GM19240 (cell line): ENCODE measurements around the gene GNPTG.
"Not testable (repeated sequence)": the region's sequence is repeated elsewhere in the genome, so short reads cannot be mapped to it uniquely, and the experiment has no call there.

Experiments used
- DNase-seq: peaks from one replicate; pipeline ENCODE4 v3.0.0; 2011; ENCODE audit warnings: low spot score; ENCODE audit not compliant: insufficient read length

Gene GNPTG

DNA sequence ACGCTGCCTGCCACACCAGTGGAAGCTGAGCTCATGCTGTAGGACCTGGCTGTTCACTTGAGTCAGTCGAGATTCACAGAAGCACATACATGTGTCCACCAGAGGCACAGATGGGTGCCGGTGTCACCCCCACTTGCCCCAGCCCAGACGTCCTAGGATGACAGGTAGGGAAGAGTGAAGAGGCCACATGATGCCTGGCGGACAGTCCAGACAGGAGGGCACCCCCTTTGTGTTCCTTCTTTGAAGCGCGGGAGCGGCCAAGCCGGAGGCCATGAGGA is 33.5 kb upstream of the GNPTG start:
- DNase-seq = no peak

DNA sequence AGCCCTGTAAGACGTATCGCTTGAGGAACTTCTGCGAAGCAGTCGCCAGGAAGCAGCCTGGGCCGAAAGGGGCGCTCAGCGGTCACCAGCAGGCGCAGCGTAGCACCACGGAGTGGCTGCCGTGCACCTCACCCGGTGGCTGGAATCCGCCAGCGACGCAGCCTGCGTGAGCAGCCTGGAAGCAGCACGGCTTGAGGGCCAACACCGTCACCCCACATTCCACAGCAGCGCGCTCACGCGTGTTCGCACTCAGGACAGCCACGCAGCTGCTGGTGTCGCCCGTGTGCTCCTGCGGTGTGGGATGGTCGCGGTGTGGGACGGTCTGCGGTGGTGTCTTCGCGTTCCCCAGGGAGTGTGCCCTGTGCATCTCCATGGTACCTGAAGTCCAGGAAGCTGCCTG is 32.7 kb upstream of the GNPTG start:
- no peak for DNase-seq

DNA sequence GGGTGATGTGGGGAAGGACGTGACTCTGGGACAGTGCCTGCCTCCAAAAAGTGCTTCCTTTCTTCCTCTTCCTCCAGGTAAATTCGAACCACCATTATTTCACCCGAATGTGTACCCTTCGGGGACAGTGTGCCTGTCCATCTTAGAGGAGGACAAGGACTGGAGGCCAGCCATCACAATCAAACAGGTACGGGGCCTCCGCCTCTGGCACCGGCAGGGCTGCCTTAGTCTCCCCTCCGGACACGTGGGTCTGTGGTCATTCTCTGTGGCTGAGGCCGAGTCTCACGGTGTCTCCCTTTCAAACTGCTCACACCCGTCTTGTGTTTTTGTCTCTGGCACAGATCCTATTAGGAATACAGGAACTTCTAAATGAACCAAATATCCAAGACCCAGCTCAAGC is 31.6 kb upstream of the GNPTG start:
- no peak for DNase-seq

DNA sequence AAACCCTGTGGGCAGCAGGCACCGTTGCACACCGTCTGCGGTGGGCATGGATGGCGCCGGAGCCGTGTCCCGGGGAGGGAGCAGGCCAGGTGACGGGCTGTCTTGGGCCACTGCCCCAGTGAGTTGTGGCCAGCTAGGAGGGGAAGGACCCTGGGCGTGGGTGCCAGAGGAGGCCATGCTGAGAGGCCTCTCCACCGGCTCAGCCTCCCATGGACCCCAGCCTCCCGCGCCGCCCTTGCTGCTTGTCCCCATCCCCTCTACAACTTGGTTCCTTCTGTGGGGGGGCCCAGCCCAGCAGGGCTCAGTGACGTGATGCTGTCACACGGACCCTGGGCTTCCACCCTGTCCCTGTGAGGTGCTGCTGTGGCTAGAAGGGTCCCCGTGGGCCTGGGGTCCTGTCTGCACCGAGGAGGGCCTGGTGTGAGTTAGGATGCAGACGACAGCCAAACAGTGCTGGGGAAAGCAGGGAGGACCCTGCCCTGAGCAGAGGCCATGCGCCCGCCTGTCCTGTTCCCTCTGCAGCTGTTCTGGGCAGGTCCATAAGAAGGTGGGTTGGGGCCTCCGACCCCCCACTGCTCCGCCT is 31.0 kb upstream of the GNPTG start:
- DNase-seq = no peak

DNA sequence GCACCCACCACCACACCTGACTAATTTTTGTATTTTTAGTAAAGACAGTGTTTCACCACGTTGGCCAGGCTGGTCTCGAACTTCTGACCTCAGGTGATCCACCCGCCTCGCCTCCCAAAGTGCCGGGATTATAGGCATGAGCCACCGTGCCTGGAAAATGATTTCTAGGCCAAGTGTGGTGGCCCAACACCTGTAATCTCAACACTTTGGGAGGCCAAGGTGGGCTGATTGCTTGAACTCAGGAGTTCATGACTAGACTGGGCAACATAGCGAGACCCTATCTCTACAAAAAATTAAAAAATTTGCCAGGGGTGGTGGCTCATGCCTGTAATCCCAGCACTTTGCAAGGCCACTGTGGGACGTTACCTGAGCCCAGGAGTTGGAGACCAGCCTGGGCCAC is 29.3 kb upstream of the GNPTG start:
- DNase-seq = no peak

DNA sequence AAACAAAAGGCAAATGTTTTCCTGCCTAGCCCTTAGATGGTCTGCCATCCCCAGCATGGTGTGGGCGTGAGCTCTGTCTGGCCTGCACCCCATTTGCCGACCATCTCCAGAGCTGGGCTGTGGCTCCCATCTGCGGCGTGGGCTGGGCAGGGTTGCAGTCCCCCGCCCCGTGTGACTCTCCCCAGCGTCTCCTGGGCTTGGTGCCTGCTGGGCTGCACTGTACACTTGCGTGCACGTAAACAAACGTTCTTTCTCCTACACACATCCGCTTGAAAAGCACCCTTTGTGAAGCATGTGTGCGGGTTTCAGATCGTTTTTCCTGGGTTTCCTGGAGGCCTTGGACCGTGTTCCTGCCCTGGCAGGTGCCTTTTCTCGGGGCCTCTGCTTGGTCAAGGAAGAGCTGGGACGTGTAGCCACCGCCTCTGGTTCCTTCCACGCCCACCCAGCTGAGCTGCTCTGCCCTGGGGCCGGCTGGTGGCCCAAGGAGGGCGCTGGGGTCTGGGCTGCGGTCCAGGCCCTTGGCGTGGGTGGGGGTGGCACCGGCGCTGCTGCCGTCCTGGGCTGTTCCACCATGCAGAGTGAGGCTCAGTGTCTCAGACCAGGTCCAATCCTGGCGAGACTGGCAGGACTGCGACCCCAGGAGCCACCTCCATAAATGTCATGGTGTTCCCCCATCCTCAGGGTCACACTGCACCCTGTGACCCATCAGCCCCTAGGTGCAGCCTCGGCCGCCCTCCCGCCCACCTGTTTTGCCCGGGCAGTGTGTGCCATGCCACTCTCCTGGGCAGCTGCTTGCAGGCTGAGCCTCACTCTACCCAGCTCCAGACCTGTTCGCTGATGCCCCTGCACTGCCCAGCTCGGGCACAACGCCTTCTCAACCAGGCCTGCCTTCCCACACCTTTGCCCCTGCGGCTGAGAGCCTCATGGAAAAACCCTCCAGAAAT is 28.2 kb upstream of the GNPTG start:
- DNase-seq = no peak

DNA sequence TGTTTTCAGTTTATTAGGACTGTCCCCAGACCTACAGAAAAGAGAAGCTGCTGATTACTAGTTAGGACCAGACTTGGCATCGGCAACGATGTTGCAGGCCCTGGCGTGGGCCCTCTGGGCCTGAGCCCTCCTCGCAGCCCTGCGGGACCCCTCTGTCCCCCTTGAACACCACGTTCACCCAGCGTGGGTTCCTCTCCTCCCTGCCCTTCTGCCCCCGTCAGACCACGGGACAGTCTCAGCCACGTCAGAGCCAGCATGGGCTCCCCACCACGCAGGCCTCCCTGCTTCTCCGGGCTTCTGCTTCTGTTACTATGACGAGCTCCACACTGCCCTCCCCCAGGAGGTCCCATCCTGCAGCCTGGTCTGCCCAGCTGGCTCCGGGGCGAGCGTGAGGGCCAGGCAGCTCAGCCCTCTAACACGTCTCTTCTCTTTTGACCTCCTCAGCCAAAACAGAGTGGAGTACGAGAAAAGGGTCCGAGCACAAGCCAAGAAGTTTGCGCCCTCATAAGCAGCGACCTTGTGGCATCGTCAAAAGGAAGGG is 27.4 kb upstream of the GNPTG start:
- DNase-seq = no peak

DNA sequence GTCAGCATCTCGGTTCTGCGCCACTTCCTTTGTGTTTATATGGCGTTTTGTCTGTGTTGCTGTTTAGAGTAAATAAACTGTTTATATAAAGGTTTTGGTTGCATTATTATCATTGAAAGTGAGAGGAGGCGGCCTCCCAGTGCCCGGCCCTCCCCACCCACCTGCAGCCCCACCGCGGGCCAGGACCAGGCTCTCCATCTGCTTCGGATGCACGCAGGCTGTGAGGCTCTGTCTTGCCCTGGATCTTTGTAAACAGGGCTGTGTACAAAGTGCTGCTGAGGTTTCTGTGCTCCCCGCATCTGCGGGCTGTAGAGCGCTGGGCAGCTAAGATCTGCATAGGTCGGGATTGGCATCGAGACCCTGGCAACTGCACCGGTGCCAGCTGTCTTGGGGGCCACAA is 26.5 kb upstream of the GNPTG start:
- DNase-seq = no peak

DNA sequence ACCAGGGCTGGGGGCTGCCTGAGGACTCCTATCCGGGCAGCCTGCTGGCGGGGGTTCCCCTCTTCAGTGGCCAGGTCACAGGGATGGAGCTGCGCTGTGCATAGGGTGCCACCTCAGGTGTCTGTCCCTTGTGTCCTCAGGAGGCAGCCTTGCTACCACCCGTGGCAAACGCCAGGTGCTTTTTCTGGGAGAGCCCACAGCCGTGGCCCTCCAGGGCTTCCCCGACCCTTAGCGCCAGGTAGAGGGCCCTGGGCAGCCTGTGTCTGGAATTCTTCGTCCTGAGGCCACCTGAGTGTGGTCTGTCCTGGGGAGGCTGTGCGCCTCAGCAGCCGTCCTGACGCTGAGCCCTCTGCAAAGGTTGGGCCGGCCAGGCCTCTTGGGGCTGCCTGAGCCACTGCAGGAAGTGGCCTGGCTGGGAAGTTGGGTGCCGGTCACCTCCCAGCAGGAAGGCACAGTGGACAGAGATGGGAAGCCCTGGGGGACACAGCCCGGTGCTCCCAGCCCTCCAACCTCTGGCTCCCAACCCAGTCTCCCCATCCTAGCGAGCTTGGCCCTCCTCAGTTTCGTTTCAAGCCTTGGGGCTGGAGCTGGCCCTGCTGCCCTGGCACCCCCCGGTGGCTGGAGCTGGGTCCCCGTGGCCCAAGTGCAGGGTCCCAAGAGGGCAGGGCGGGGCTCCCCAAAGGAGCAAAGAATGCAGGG is 25.9 kb upstream of the GNPTG start:
- no peak for DNase-seq

DNA sequence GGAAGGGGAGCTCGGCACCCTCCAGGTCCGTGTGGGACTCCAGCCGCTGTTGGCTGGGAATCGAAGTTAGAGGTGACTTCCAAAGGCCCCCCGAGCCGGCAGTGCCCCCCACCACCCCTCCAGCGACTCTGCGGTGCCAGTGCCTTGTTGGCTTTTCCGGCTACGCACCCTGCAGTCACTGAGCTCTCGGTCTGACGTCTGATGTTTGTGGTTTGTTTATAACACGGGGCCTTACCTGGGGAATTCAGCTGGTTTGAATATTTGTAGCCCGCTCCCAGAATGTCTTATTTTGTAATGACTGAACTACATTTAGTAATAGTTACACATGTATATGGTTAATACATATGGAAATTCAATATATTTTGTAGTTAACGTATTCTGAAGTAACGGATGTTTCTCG is 25.3 kb upstream of the GNPTG start:
- no peak for DNase-seq

DNA sequence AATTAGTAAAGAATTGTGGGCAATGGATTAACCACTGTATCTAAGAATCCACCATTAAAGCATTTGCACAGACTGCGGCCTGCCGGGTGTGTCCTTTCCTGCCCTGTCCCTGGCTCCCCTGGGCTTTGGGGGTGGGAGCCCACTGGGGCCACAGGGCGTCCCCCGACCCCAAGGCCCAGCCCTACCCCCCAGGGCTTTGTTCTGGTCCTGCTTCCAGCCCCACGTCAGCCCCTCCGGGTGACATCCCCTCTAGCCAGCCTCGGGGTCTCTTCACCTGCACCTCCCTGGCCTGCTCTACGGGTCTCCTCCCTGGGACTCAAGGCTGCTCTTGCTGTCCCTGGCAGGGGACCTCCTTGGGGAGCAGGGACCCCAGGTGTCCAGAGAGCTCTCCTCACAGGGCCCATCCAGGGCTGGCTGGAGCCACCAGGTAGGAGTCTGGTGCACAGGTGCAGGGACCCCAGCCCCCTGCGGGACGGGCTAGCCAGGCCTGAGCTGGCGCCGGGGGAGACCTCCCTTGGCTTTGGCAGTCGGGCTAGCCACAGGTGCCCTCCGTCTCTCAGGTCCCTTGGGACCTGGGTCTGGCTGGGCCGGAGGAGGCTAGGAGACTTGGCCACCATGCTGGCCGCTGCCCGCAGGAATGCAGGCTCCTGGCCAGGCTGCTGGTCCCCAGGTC is 24.6 kb upstream of the GNPTG start:
- DNase-seq = no peak

DNA sequence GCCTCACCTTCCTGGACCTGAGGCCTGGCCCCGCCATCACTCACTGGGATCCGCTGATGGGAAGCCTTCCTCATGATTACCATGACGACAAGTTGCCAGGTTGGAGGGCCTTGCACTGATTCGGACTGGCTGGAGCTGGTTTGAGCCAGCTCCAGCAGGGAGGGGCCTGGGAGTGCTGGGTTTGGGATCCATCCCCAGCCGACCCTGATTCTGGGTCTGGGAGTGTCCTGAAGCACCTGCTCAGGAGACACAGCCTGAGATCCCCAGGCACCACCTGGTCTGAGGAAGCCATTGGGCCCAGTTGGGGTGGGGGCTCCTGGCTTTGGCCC is 24.1 kb upstream of the GNPTG start:
- no peak for DNase-seq

DNA sequence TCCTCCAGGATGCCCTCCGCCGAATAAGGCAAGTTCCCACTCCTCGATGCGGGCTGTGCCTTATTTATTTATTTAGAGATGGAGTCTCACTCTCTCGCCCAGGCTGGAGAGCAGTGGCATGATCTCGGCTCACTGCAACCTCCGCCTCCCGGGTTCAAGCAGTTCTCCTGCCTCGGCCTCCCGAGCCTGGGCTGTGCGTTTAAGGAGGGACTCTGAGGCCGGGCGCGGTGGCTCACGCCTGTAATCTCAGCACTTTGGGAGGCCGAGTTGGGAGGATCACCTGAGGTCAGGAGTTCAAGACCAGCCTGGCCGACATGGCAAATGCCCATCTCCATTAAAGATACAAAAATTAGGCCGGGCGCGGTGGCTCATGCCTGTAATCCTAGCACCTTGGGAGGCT is 23.6 kb upstream of the GNPTG start:
- DNase-seq = not testable (repeated sequence)

DNA sequence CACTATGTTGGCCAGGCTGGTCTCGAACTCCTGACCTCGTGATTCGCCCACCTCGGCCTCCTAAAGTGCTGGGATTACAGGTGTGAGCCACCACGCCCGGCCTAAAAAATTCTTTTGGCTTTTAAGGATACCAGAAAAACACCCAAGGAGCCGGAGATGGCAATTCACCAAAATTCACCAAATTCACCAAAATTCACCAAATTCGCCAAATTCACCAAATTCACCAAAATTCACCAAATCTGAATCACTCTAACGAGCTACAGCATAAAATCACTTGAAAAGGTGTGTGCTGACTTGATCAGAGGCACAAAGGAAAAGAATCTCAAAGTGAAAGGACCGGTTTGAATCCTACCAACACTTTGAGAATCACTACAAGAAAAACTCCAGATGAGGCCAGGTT is 22.8 kb upstream of the GNPTG start:
- not testable (repeated sequence) for DNase-seq

DNA sequence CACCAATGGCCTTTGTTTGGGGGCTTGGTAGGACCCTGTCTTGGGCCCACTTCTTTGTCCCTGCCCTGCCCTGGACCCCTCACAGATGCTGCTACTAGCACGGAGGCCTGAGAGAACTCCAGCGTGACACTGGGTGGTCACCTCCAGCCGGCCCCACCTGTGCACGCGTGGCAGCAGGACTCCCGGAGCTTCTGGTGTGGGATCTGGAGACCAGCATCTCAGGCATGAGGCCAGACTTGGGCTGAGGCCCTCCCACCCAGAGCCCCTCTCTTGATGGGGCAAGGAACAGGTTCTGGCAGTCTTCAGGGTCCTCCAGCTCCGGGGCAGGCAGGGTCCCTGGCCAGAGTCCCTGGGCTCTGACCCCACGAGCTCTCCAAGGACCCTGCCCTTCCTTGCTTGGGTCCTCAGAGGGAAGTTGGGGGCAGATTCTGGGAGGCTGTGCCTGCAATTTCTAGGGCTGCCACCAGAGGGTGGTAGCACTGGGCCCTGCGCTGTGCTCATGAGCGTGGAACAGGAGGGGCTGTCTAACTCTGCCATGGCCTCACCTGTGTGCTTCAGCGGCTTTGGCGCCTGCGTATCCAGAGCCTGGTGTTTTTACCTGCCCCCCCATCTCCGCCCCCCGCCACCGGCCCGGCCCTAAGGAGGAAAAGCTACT is 21.3 kb upstream of the GNPTG start:
- DNase-seq = no peak

DNA sequence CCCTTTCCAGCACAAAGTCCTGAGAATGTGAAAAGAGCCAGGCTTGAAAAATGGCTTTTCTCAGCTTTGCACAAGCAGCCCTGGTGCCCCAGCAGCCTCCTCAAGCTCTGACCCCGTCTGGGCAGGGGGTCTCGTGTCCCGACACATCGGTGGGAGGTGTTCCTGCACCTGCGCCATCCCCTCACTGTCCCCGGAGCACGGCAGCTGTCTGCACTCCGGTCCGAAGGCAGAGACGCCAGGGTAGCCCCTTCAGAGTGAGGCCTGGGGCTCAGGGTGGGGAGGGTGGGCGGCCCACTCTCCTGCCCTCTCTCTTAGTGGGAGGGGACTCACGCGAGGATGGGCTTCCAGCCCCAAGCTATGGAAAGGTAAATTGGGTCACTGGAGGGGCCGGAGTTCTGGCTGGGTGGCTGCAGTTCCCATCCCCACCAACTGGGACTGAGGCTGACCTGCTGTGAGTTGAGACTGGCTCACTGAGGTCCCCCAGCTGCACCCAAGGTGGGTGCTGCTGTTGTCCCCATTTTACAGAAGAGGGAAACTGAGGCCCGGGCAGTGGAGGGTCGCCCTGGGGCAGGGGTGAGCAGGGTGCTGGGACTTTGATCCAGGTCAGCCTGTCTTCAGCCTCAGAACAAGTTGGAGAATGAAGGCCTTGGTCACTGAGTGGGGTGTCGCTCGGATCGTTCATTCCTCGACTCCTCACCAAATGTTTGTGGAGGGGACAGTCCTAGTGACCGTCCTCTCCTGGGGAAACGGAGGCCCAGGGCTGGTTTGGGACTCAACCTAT is 20.6 kb upstream of the GNPTG start:
- no peak for DNase-seq

DNA sequence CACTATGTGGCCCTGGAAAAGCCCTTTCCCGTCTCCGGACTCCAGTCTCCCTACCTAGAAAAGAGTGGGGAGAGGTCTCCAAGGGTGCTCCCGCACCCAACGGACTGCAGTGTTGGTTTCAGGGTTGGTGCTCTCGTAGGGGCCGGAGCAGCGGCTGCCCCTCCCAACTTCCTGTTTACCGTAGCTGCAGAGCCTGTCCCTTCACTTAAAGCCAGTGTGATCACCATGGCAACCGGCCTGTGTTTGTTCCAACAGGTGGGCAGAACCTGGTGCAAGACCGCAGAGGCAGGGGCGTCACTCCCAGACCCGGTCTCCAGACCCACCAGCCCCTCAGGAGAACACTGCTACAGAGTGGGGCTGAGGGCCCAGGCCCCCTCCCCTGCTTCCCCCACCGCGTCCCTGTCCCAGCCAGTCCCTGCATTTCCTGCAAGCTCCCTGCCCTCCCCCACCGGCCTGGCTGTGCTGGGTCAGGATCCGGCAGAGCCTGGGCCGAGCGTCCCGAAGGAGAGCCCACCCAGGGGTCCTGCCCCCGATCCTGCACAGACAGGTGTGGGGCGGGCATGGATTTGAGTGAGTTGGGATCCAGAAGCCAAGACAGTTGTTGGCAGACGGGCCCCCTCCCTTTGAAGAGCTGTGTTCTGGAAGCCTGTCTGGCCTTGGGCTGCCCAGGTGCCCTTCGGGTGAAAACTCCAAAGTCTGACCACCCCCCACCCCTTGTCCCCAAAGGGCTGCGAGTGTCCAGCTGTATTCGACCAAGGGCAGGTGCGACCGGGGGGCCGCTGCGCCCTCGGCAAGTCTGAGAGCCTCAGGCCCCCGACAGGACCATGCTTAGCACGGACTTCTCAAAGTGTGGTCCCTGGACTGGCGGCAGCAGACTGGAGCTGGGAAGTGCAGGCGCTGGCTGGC is 19.8 kb upstream of the GNPTG start:
- peak; percentile 98 for DNase-seq

DNA sequence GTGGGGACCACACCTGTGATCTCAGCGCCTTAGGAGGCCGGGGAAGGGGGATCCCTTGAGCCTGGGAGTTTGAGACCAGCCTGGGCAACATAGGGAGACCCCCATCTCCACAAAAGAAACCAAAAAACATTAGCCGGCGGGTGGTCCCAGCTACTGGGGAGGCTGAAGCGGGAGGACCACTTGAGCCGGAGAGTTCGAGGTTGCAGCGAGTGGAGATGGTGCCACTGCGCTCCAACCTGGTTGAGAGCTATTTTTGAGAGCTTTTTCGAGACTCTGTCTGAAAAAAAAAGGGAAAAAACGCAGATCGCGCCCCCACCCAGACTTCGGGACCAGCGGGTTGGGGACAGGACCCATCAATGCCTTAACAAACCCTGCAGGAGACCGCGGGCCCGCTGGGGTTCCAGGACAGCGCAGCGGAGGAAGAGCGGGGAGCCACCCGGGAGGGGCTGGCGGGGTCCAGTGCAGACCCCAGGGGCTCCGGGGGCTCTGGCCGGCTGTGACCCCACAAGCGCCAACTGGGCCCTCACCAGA is 19.0 kb upstream of the GNPTG start:
- no peak for DNase-seq

DNA sequence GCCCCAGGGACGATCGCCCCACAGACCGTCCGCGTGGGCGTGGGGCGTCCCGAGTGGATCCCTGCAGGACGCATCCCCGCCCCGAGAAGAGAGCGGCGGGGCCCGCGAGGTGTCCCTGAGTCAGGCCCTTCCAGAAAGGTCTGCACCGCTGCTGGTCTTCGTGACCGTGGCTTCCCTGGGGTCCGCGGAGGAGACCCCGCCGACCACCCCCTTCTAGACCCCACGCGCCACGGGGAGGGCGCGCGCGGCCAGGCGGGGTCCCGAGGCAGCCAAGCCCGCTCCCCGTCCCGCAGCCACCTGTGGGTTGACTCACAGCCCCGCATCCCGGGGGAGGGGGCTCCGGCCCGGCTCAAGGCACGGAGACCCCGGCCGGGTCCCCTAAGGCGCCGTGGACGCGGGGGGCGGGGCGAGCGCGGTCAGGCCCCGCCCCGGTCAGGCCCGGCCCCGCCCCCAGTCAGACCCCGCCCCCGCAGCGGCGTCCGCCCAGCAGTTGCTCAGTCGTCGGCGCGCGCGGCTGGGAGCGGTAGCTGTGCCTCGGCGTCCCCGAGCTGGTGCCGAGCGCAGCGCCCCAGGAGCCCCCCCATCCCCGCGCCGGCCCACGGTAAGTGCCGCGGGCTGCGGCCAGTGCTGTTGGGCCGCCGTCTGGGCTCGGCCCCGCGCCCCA is 18.4 kb upstream of the GNPTG start, which contains the start of gene BAIAP3:
Gene BAIAP3, plus strand, starts transcription at position 497 of the 664 bp plus-strand sequence. CDS start 4,905 bp downstream, outside the sequence.
- no peak for DNase-seq
